HAP-1 (cell line): ENCODE measurements around the gene FMNL1.
A peak's percentile ranks its signal among the peaks of the same experiment; 100 is the strongest.

Source experiments
- DNase-seq, 2 experiments: peaks; one replicate each; pipeline ENCODE4 v3.0.0-alpha.2; 2016 to 2020; ENCODE audit warnings: low spot score in 2 of 2
- H3K27me3 ChIP-seq: fragments of 250-450 bp; sonication (Bioruptor Pico); 2 replicates; pipeline ENCODE4 v1.5.1; 2020; ENCODE audit warnings: low read depth, mild to moderate bottlenecking, moderate library complexity
- H3K36me3 ChIP-seq: fragments of 250-450 bp; sonication (Bioruptor Pico); replicated peaks from 2 replicates; pipeline ENCODE4 v1.5.1; 2020; ENCODE audit warnings: mild to moderate bottlenecking
- H3K4me1 ChIP-seq: fragments of 250-450 bp; sonication (Bioruptor Pico); 2 replicates; pipeline ENCODE4 v1.5.1; 2020; ENCODE audit warnings: mild to moderate bottlenecking
- H3K4me3 ChIP-seq: fragments of 250-450 bp; sonication (Bioruptor Pico); 2 replicates; pipeline ENCODE4 v1.5.1; 2020; ENCODE audit warnings: mild to moderate bottlenecking, moderate library complexity
- H3K9me3 ChIP-seq: fragments of 250-450 bp; sonication (Bioruptor Pico); 2 replicates; pipeline ENCODE4 v1.5.1; 2020; ENCODE audit warnings: mild to moderate bottlenecking, moderate library complexity
- in situ Hi-C: fragments of 300-500 bp; cut with MboI; formaldehyde crosslinking; loops from 3 replicates; pipeline ENCODE4 v1.14.3; 2020; ENCODE audit warnings: low sequenced_read_pairs, inconsistent platforms, mixed read lengths

The FMNL1 gene

GRCh38 chr17:45221081-45222013 lies at the start of gene FMNL1:
Gene FMNL1 (plus strand): TSS chr17:45221885. CDS start chr17:45222125, 240 bp downstream.
- peak in 1 of 2 experiments; percentile 43 for DNase-seq
- H3K4me1 ChIP-seq = no peaks in the 10 kb centered on the region
- no peaks in the 10 kb centered on the region for H3K9me3 ChIP-seq
- no peaks in the 10 kb centered on the region for H3K36me3 ChIP-seq
- H3K4me3 ChIP-seq = peak within 1 kb of the TSS; percentile 18
- in situ Hi-C loops = no loop called here
- peaks cover 37% of the 10 kb centered on the region for H3K27me3 ChIP-seq

- Histone ChIP-seq H3K9me3 (no peaks in the 10 kb centered on the region), H3K4me3 (no peak overlapping the region), H3K36me3 (no peaks in the 10 kb centered on the region), H3K27me3 (no peaks in the 10 kb centered on the region), H3K4me1 (peaks cover 15% of the 10 kb centered on the region)
- in situ Hi-C loops = no loop called here
- no peak for DNase-seq
Observed at GRCh38 chr17:45172232-45172540, 49.5 kb upstream of the FMNL1 start.

- Histone ChIP-seq H3K4me3 (no peak overlapping the region), H3K36me3 (no peaks in the 10 kb centered on the region), H3K27me3 (no peaks in the 10 kb centered on the region), H3K9me3 (no peaks in the 10 kb centered on the region), H3K4me1 (peaks cover 15% of the 10 kb centered on the region)
- DNase-seq = peak in 1 of 2 experiments; percentile 36
- in situ Hi-C loops = no loop called here
Observed at GRCh38 chr17:45172541-45173286, 49.0 kb upstream of the FMNL1 start.

GRCh38 chr17:45175759-45176115 lies 45.9 kb upstream of the FMNL1 start:
- in situ Hi-C loops = no loop called here
- H3K27me3 ChIP-seq = no peaks in the 10 kb centered on the region
- DNase-seq = no peak
- H3K36me3 ChIP-seq = no peaks in the 10 kb centered on the region
- no peak overlapping the region for H3K4me3 ChIP-seq
- H3K9me3 ChIP-seq = no peaks in the 10 kb centered on the region
- peaks cover 15% of the 10 kb centered on the region for H3K4me1 ChIP-seq

- in situ Hi-C loops = no loop called here
- no peaks in the 10 kb centered on the region for H3K9me3 ChIP-seq
- H3K4me3 ChIP-seq = no peak overlapping the region
- H3K36me3 ChIP-seq = no peaks in the 10 kb centered on the region
- H3K4me1 ChIP-seq = peaks cover 2% of the 10 kb centered on the region; the same call in 1 of the 2 replicates
- DNase-seq = no peak
- H3K27me3 ChIP-seq = no peaks in the 10 kb centered on the region
Observed at GRCh38 chr17:45177563-45177962, 44.1 kb upstream of the FMNL1 start.

- in situ Hi-C loops = no loop called here
- Histone ChIP-seq H3K27me3 (no peaks in the 10 kb centered on the region), H3K9me3 (no peaks in the 10 kb centered on the region), H3K4me1 (no peaks in the 10 kb centered on the region), H3K4me3 (no peak overlapping the region), H3K36me3 (no peaks in the 10 kb centered on the region)
- no peak for DNase-seq
Observed at GRCh38 chr17:45184144-45184543, 37.5 kb upstream of the FMNL1 start.

GRCh38 chr17:45186801-45187354 lies 34.8 kb upstream of the FMNL1 start:
- no peaks in the 10 kb centered on the region for H3K4me1 ChIP-seq
- no peaks in the 10 kb centered on the region for H3K27me3 ChIP-seq
- H3K36me3 ChIP-seq = no peaks in the 10 kb centered on the region
- in situ Hi-C loops = no loop called here
- DNase-seq = no peak
- no peak overlapping the region for H3K4me3 ChIP-seq
- no peaks in the 10 kb centered on the region for H3K9me3 ChIP-seq

- Histone ChIP-seq H3K27me3 (no peaks in the 10 kb centered on the region), H3K9me3 (no peaks in the 10 kb centered on the region), H3K36me3 (no peaks in the 10 kb centered on the region), H3K4me1 (no peaks in the 10 kb centered on the region), H3K4me3 (no peak overlapping the region)
- DNase-seq = no peak
- in situ Hi-C loops = no loop called here
Observed at GRCh38 chr17:45189009-45189408, 32.7 kb upstream of the FMNL1 start.

- Histone ChIP-seq H3K9me3 (no peaks in the 10 kb centered on the region), H3K36me3 (no peaks in the 10 kb centered on the region), H3K4me1 (no peaks in the 10 kb centered on the region), H3K4me3 (no peak overlapping the region), H3K27me3 (no peaks in the 10 kb centered on the region)
- DNase-seq = no peak
- in situ Hi-C loops = no loop called here
Observed at GRCh38 chr17:45190503-45191255, 31.0 kb upstream of the FMNL1 start.

- H3K36me3 ChIP-seq = no peaks in the 10 kb centered on the region
- in situ Hi-C loops = loop anchor here (5.0 kb wide), 1 partner anchor 58 kb away; the partner anchor contains the start of gene ACBD4
Observed at GRCh38 chr17:45195424-45195823, 26.3 kb upstream of the FMNL1 start.

GRCh38 chr17:45197108-45197507 lies 24.6 kb upstream of the FMNL1 start:
- Histone ChIP-seq H3K4me1 (peaks cover 8% of the 10 kb centered on the region), H3K36me3 (no peaks in the 10 kb centered on the region), H3K4me3 (no peak overlapping the region), H3K27me3 (no peaks in the 10 kb centered on the region), H3K9me3 (no peaks in the 10 kb centered on the region)
- no peak for DNase-seq
- in situ Hi-C loops = loop anchor here (5.0 kb wide), 1 partner anchor 60 kb away; the partner anchor contains the start of gene ACBD4

More at GRCh38 chr17:45195424-45195823, 26.3 kb upstream of the FMNL1 start:
- H3K9me3 ChIP-seq = no peaks in the 10 kb centered on the region
- no peak overlapping the region for H3K4me3 ChIP-seq
- no peaks in the 10 kb centered on the region for H3K27me3 ChIP-seq
- peaks cover 8% of the 10 kb centered on the region for H3K4me1 ChIP-seq
- DNase-seq = no peak

GRCh38 chr17:45197555-45198334 lies 23.9 kb upstream of the FMNL1 start:
- in situ Hi-C loops = loop anchor here (5.0 kb wide), 1 partner anchor 60 kb away; the partner anchor contains the start of gene ACBD4
- Histone ChIP-seq H3K27me3 (no peaks in the 10 kb centered on the region), H3K9me3 (no peaks in the 10 kb centered on the region), H3K36me3 (no peaks in the 10 kb centered on the region), H3K4me1 (peaks cover 8% of the 10 kb centered on the region), H3K4me3 (no peak overlapping the region)
- peak; percentile 78 to 97 for DNase-seq

- DNase-seq = peak in 1 of 2 experiments; percentile 25
- Histone ChIP-seq H3K4me1 (peaks cover 8% of the 10 kb centered on the region), H3K36me3 (no peaks in the 10 kb centered on the region), H3K9me3 (no peaks in the 10 kb centered on the region; the same call in 1 of the 2 replicates), H3K4me3 (no peak overlapping the region), H3K27me3 (no peaks in the 10 kb centered on the region)
- in situ Hi-C loops = no loop called here
Observed at GRCh38 chr17:45200701-45201100, 21.0 kb upstream of the FMNL1 start.
